Liver (tissue), 9 donors: ENCODE measurements around the gene BAIAP3. TPM values are rescaled to one million over a fixed set of nuclear protein-coding genes. Genes with fewer than 3 reads are reported as not detected.
A peak's percentile ranks its signal among the peaks of the same experiment; 100 is the strongest.

Experiments
- DNase-seq: peaks from one replicate; pipeline ENCODE4 v3.0.0-alpha.2; 2017; ENCODE audit warnings: low spot score
- H3K27ac ChIP-seq, 2 donors: one replicate each; pipeline ENCODE4 v1.7.0; 2013; ENCODE audit warnings: inconsistent platforms in 2 of 2, low read length in 2 of 2, control low read depth in 1 of 2, low read depth in 1 of 2, mild to moderate bottlenecking in 1 of 2
- H3K27me3 ChIP-seq, 4 donors: one replicate each; pipeline versions ENCODE4 v1.6.1 to v1.7.0; 2013; ENCODE audit warnings: low read length in 3 of 4, inconsistent platforms in 1 of 4, mild to moderate bottlenecking in 1 of 4, moderate library complexity in 1 of 4; ENCODE audit not compliant: control insufficient read depth in 4 of 4, insufficient read depth in 4 of 4
- H3K36me3 ChIP-seq, 4 donors: one replicate each; pipeline versions ENCODE4 v1.6.1 to v1.7.0; 2013; ENCODE audit warnings: low read length in 3 of 4, mild to moderate bottlenecking in 3 of 4, low read depth in 1 of 4, moderate library complexity in 1 of 4; ENCODE audit not compliant: control insufficient read depth in 4 of 4, insufficient read depth in 3 of 4
- H3K4me1 ChIP-seq, 4 donors: one replicate each; pipeline versions ENCODE4 v1.6.1 to v1.7.0; 2013; ENCODE audit warnings: low read length in 3 of 4, mild to moderate bottlenecking in 3 of 4, moderate library complexity in 1 of 4; ENCODE audit not compliant: control insufficient read depth in 4 of 4, insufficient read depth in 4 of 4
- H3K4me3 ChIP-seq, 3 donors: one replicate each; pipeline versions ENCODE4 v1.6.1 to v1.7.0; 2013; ENCODE audit warnings: low read length in 3 of 3, control low read depth in 1 of 3, low read depth in 1 of 3, mild to moderate bottlenecking in 1 of 3
- H3K9ac ChIP-seq, 2 donors: one replicate each; pipeline ENCODE4 v1.7.0; 2013; ENCODE audit warnings: low read length in 2 of 2, mild to moderate bottlenecking in 2 of 2, moderate library complexity in 2 of 2, control low read depth in 1 of 2, low read depth in 1 of 2
- H3K9me3 ChIP-seq, 4 donors: one replicate each; pipeline versions ENCODE4 v1.6.1 to v1.7.0; 2013; ENCODE audit warnings: low read length in 3 of 4; ENCODE audit not compliant: control insufficient read depth in 4 of 4
- ATF3 ChIP-seq: IDR thresholded peaks from 2 replicates; pipeline ENCODE4 v1.6.1; 2016; ENCODE audit warnings: antibody characterized with exemption
- CTCF ChIP-seq: fragments of 150-350 bp; IDR thresholded peaks from 2 replicates; pipeline ENCODE4 v1.5.1; 2017; ENCODE audit warnings: improper control_type of control experiment, low read depth, low read length; ENCODE audit not compliant: missing input control
- EGR1 ChIP-seq, 2 donors: IDR thresholded peaks; 2 replicates each; pipeline ENCODE4 v1.6.1; 2016 to 2018; ENCODE audit warnings: antibody characterized with exemption in 2 of 2, low read depth in 2 of 2
- FOXA1 ChIP-seq: IDR thresholded peaks from 2 replicates; pipeline ENCODE4 v1.6.1; 2016; ENCODE audit warnings: antibody characterized with exemption
- FOXA2 ChIP-seq: IDR thresholded peaks from 2 replicates; pipeline ENCODE4 v1.6.1; 2016; ENCODE audit warnings: antibody characterized with exemption
- GABPA ChIP-seq, 2 donors: IDR thresholded peaks in 1 of 2; conservative IDR thresholded peaks in 1 of 2; 2 replicates each; pipeline ENCODE4 v1.6.1; 2016; ENCODE audit warnings: antibody characterized with exemption in 2 of 2, mild to moderate bottlenecking in 1 of 2, moderate library complexity in 1 of 2
- HNF4A ChIP-seq, 2 donors: conservative IDR thresholded peaks; 2 replicates each; pipeline ENCODE4 v1.6.1; 2016; ENCODE audit warnings: antibody characterized with exemption in 2 of 2, mild to moderate bottlenecking in 2 of 2
- HNF4G ChIP-seq: IDR thresholded peaks from 2 replicates; pipeline ENCODE4 v1.6.1; 2016; ENCODE audit warnings: antibody characterized with exemption
- MAX ChIP-seq: IDR thresholded peaks from 2 replicates; pipeline ENCODE4 v1.6.1; 2016; ENCODE audit warnings: antibody characterized with exemption
- NR2F2 ChIP-seq: IDR thresholded peaks from 2 replicates; pipeline ENCODE4 v1.6.1; 2016; ENCODE audit warnings: antibody characterized with exemption
- RAD21 ChIP-seq, 2 donors: IDR thresholded peaks; 2 replicates each; pipeline ENCODE4 v1.6.1; 2016; ENCODE audit warnings: antibody characterized with exemption in 2 of 2, mild to moderate bottlenecking in 2 of 2
- REST ChIP-seq: IDR thresholded peaks from 2 replicates; pipeline ENCODE4 v1.6.1; 2016; ENCODE audit warnings: antibody characterized with exemption, mild to moderate bottlenecking
- RXRA ChIP-seq, 2 donors: IDR thresholded peaks; 2 replicates each; pipeline ENCODE4 v1.6.1; 2017 to 2018; ENCODE audit warnings: antibody characterized with exemption in 2 of 2, mild to moderate bottlenecking in 1 of 2
- SP1 ChIP-seq: IDR thresholded peaks from 2 replicates; pipeline ENCODE4 v1.6.1; 2018; ENCODE audit warnings: antibody characterized with exemption, mild to moderate bottlenecking
- TAF1 ChIP-seq: conservative IDR thresholded peaks from 2 replicates; pipeline ENCODE4 v1.6.1; 2016; ENCODE audit warnings: antibody characterized with exemption, mild to moderate bottlenecking
- WGBS: extraction: QIAGEN DNeasy Blood & Tissue Kit; methylation state at CpG from one replicate; pipeline ENCODE4 v1.1.7; 2013; 5-methylcytosine and 5-hydroxymethylcytosine counted together
- polyA plus RNA-seq, 2 donors: library from polyadenylated mRNA; stranded (reverse) in 1 of 2; unstranded in 1 of 2; fragments of 200-250 nt in 1 of 2; fragments of >200 nt in 1 of 2; fragmentation: Nextera tagmentation in 1 of 2; extraction: Ambion mirVana in 1 of 2; gene quantifications; one replicate each; pipeline versions ENCODE4 v1.2.1 to v1.2.3, GENCODE V29; 2013 to 2015
- total RNA-seq, 2 donors: library from RNA; depleted of rRNA; stranded (reverse); fragments of >200 nt; gene quantifications; one replicate each; pipeline ENCODE4 v1.2.3, GENCODE V29; 2014
- donor health status: healthy.
- donor health status: healthy.
- donor health status: healthy.
- donor health status: healthy.
- donor health status: healthy.

BAIAP3 gene
- total and polyA plus RNA-seq, 4 donors, result 1.6 to 3.8 (median 2.6) TPM

- no peak overlapping the region for H3K9ac ChIP-seq
- H3K4me3 ChIP-seq, result peak overlapping the region in 1 of 3 donors; percentile 67
- DNase-seq, result no peak
- no peak overlapping the region for H3K27ac ChIP-seq
- H3K27me3 ChIP-seq, result no peaks in the 10 kb centered on the region
- H3K4me1 ChIP-seq, result peaks cover 6 to 19% (median 14%) of the 10 kb centered on the region in 4 donors
- no peaks in the 10 kb centered on the region for H3K9me3 ChIP-seq
- 96% methylated on average over 10 of the region's 10 CpGs for WGBS
- peaks cover 0 to 25% (median 2%) of the 10 kb centered on the region in 4 donors for H3K36me3 ChIP-seq
- TF ChIP-seq FOXA2, result no peak
- TF ChIP-seq HNF4A (conservative IDR thresholded peaks at IDR 0.05), result no peak
- no peak for TF ChIP-seq SP1
- TF ChIP-seq RXRA (IDR thresholded peaks at IDR 0.05), result no peak
- no peak for TF ChIP-seq REST
- no peak for TF ChIP-seq NR2F2
- TF ChIP-seq ATF3, result no peak
- no peak for TF ChIP-seq GABPA (IDR thresholded peaks at IDR 0.05 in 1 of 2, conservative IDR thresholded peaks at IDR 0.05 in 1 of 2)
- no peak for TF ChIP-seq CTCF
- no peak for TF ChIP-seq FOXA1
- TF ChIP-seq HNF4G, result no peak
- no peak for TF ChIP-seq EGR1 (IDR thresholded peaks at IDR 0.05; ENCODE audit: low read depth in 2 of 2)
Observed at GRCh38 chr16:1377406-1378010, 44.1 kb downstream of the BAIAP3 start.

- DNase-seq, result no peak
- no peak overlapping the region for H3K9ac ChIP-seq
- peak overlapping the region in 2 of 3 donors; percentile 41 to 67 for H3K4me3 ChIP-seq
- H3K36me3 ChIP-seq, result peaks cover 0 to 26% (median 2%) of the 10 kb centered on the region in 4 donors
- H3K27ac ChIP-seq, result peak overlapping the region; percentile 66 to 96
- TF ChIP-seq TAF1, result no peak
- no peak for TF ChIP-seq MAX
- no peak for TF ChIP-seq SP1
- peak in 1 of 2 donors; percentile 23 for TF ChIP-seq HNF4A (conservative IDR thresholded peaks at IDR 0.05)
- TF ChIP-seq FOXA2, result no peak
- TF ChIP-seq ATF3, result no peak
- no peak for TF ChIP-seq RAD21 (IDR thresholded peaks at IDR 0.05)
- H3K27me3 ChIP-seq, result no peaks in the 10 kb centered on the region
- H3K4me1 ChIP-seq, result peaks cover 6 to 19% (median 14%) of the 10 kb centered on the region in 4 donors
- H3K9me3 ChIP-seq, result no peaks in the 10 kb centered on the region
- WGBS, result 92% methylated on average over 25 of the region's 25 CpGs
Observed at GRCh38 chr16:1378087-1378803, 44.8 kb downstream of the BAIAP3 start.
